GM12878 (cell line): ENCODE data around the gene MAGI1. TPM values are rescaled to one million over a fixed set of nuclear protein-coding genes. Genes with fewer than 3 reads are reported as not detected.

Experiments
- ATF2 ChIP-seq: IDR thresholded peaks from 2 replicates; pipeline ENCODE4 v1.6.1; 2012; ENCODE audit warnings: low read length, inconsistent platforms
- CHD1 ChIP-seq: IDR thresholded peaks from 2 replicates; pipeline ENCODE4 v1.6.1; 2012; ENCODE audit warnings: low read depth, low read length, improper control_type of control experiment
- EP300 ChIP-seq, 2 experiments: fragments of 150-350 bp in 1 of 2; IDR thresholded peaks; 2 replicates each; pipeline ENCODE4 v1.6.1; 2011 to 2012; ENCODE audit warnings: low read depth in 2 of 2, low read length in 2 of 2, borderline replicate concordance in 1 of 2, improper control_type of control experiment in 1 of 2, inconsistent platforms in 1 of 2; ENCODE audit not compliant: control insufficient read depth in 1 of 2
- KAT2A ChIP-seq: conservative IDR thresholded peaks from 2 replicates; pipeline ENCODE4 v1.6.1; 2011; ENCODE audit warnings: low read depth, low read length; ENCODE audit not compliant: control insufficient read depth
- SUZ12 ChIP-seq: fragments of 200-600 bp; sonication (generic); IDR thresholded peaks from one replicate; pipeline ENCODE4 v1.6.1; 2018; ENCODE audit warnings: antibody characterized with exemption, mild to moderate bottlenecking; ENCODE audit not compliant: unreplicated experiment
- TCF7 ChIP-seq: IDR thresholded peaks from 2 replicates; pipeline ENCODE4 v1.6.1; 2014; ENCODE audit warnings: antibody characterized with exemption, borderline replicate concordance
- ZBTB4 ChIP-seq: fragments of 450-650 bp; formaldehyde crosslinking; IDR thresholded peaks from 2 replicates; pipeline ENCODE4 v1.4.0; 2022; ENCODE audit warnings: mild to moderate bottlenecking, moderate library complexity
- ZNF384 ChIP-seq: IDR thresholded peaks from 2 replicates; pipeline ENCODE4 v1.6.1; 2012; ENCODE audit warnings: low read depth, mild to moderate bottlenecking, low read length, improper control_type of control experiment, borderline replicate concordance
- ZNF592 ChIP-seq: fragments of 450-650 bp; IDR thresholded peaks from 2 replicates; pipeline ENCODE4 v1.6.1; 2017; ENCODE audit warnings: mild to moderate bottlenecking, moderate library complexity
- ZNF687 ChIP-seq: fragments of 450-650 bp; IDR thresholded peaks from 2 replicates; pipeline ENCODE4 v1.6.1; 2017; ENCODE audit warnings: mild to moderate bottlenecking, moderate library complexity
- polyA plus RNA-seq, 11 experiments: library from polyadenylated mRNA; depleted of rRNA in 4 of 11; unstranded in 6 of 11; stranded (reverse) in 5 of 11; fragments of >200 nt; fragmentation: Nextera tagmentation in 4 of 11; fragmentation: Illumina TruSeq in 1 of 11; extraction: Ambion mirVana in 4 of 11; extraction: Trizol in 1 of 11; gene quantifications; 1 replicate in 1 of 11; 2 replicates in 10 of 11; pipeline versions ENCODE4 v1.2.1 to v1.2.3, GENCODE V29; 2011 to 2016; ENCODE audit warnings: inconsistent platforms in 2 of 11, missing spikeins in 2 of 11, low read depth in 1 of 11
- total RNA-seq, 4 experiments: library from RNA; depleted of rRNA in 3 of 4; stranded (reverse); fragments of >200 nt in 3 of 4; fragmentation: Illumina TruSeq in 1 of 4; extraction: Trizol in 1 of 4; gene quantifications; 2 replicates each; pipeline versions ENCODE4 v1.2.1 to v1.2.3, GENCODE V29; 2013 to 2021

Gene MAGI1
- total and polyA plus RNA-seq, 10 of the 15 experiments (the other 5 are each of a cell fraction or from before 2014, with no cell fraction given): 0.02 to 3.3 (median 0.29) TPM; not detected in 1

GRCh38 chr3:65660000-65660598 lies 378.6 kb downstream of the MAGI1 start (continued):
- TF ChIP-seq ZNF687 (no peak), ATF2 (no peak), SUZ12 (no peak), ZBTB4 (CRISPR knock-in tag) (no peak), EP300 (IDR thresholded peaks at IDR 0.05; ENCODE audit: borderline replicate concordance in 1 of 2, control insufficient read depth in 1 of 2, low read depth in 2 of 2, low read length in 2 of 2) (no peak), KAT2A (no peak), CHD1 (no peak), TCF7 (no peak), ZNF384 (no peak), ZNF592 (no peak)
